ENCODE measurements around the gene SHOC2. TPM values are rescaled to one million over a fixed set of nuclear protein-coding genes. Genes with fewer than 3 reads are reported as not detected.

Gene SHOC2
- total RNA-seq, 2 experiments from 2014 or later = 34.2 to 35.4 TPM

DNA sequence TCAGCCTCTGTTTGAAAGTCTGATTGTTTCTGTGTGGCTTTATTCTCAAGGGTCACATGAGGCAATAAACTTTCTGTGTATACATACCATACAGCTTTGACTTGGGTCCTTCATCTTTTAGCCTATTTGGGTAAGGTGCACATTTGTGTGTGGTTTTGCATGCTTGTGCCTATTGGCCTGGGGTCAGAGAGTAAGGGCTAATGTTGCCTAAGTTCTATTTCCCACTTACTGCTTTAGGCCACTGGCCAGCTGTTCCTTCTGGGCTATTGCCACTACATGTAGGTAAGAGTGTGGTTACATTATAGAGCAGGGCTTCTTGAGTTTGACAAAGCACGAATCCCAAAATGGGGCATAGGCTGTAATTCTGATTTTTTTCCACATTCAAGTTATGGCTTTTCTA, 22.2 kb upstream of the SHOC2 start:
- peak overlapping the region; percentile 10 for H3K27ac Mint-ChIP-seq
- H3K36me3 Mint-ChIP-seq (ENCODE audit: low read depth) = peaks cover 60% of the 10 kb centered on the region

GRCh38 chr10:110898391-110898790, 21.0 kb upstream of the SHOC2 start:
- H3K27ac Mint-ChIP-seq = peak overlapping the region; percentile 33
- no peaks in the 10 kb centered on the region for H3K27me3 Mint-ChIP-seq
- CTCF ChIA-PET = interaction anchor here (0.6 to 3.9 kb wide), 5 partner anchors 12 to 226 kb away, joined by 3 to 18 read pairs (median 3); no protein-coding TSS in a partner anchor
- peaks cover 71% of the 10 kb centered on the region for H3K4me1 Mint-ChIP-seq (ENCODE audit: low read depth)
- no peak overlapping the region for H3K4me3 Mint-ChIP-seq
- POLR2A ChIA-PET = interaction anchor here (0.7 to 1.3 kb wide), 4 partner anchors 11 to 41 kb away, joined by 3 to 4 read pairs (median 4); no protein-coding TSS in a partner anchor
- H3K9me3 Mint-ChIP-seq = no peaks in the 10 kb centered on the region
- DNase-seq (no peak), ATAC-seq (no peak)
- TF ChIP-seq, protein P1, sequence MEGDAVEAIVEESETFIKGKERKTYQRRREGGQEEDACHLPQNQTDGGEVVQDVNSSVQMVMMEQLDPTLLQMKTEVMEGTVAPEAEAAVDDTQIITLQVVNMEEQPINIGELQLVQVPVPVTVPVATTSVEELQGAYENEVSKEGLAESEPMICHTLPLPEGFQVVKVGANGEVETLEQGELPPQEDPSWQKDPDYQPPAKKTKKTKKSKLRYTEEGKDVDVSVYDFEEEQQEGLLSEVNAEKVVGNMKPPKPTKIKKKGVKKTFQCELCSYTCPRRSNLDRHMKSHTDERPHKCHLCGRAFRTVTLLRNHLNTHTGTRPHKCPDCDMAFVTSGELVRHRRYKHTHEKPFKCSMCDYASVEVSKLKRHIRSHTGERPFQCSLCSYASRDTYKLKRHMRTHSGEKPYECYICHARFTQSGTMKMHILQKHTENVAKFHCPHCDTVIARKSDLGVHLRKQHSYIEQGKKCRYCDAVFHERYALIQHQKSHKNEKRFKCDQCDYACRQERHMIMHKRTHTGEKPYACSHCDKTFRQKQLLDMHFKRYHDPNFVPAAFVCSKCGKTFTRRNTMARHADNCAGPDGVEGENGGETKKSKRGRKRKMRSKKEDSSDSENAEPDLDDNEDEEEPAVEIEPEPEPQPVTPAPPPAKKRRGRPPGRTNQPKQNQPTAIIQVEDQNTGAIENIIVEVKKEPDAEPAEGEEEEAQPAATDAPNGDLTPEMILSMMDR (IDR thresholded peaks at IDR 0.05) = no peak
- intact Hi-C loops (cut with micrococcal nuclease) = no loop called here
- H3K36me3 Mint-ChIP-seq (ENCODE audit: low read depth) = peaks cover 65% of the 10 kb centered on the region

More for the DNA sequence above, 22.2 kb upstream of the SHOC2 start:
- no peaks in the 10 kb centered on the region for H3K27me3 Mint-ChIP-seq
- CTCF ChIA-PET = interaction anchor here (0.9 to 8.9 kb wide), 8 partner anchors 22 to 225 kb away, joined by 3 to 71 read pairs (median 3); no protein-coding TSS in a partner anchor
- DNase-seq = no peak
- no peaks in the 10 kb centered on the region for H3K9me3 Mint-ChIP-seq
- no peak for ATAC-seq
- no peak overlapping the region for H3K4me3 Mint-ChIP-seq
- POLR2A ChIA-PET = interaction anchor here (0.7 to 1.2 kb wide), 4 partner anchors 9 to 149 kb away, joined by 3 to 4 read pairs (median 4); partner anchors contain the start of genes BBIP1 and SHOC2
- peaks cover 69% of the 10 kb centered on the region for H3K4me1 Mint-ChIP-seq (ENCODE audit: low read depth)
- intact Hi-C loops (cut with micrococcal nuclease) = no loop called here
- TF ChIP-seq, protein P1 (IDR thresholded peaks at IDR 0.05) = no peak

GRCh38 chr10:110900983-110901382, 18.4 kb upstream of the SHOC2 start:
- Mint-ChIP-seq H3K4me1 (ENCODE audit: low read depth) (peaks cover 61% of the 10 kb centered on the region), H3K27ac (peak overlapping the region; percentile 55), H3K27me3 (no peaks in the 10 kb centered on the region), H3K36me3 (ENCODE audit: low read depth) (peaks cover 61% of the 10 kb centered on the region), H3K4me3 (no peak overlapping the region), H3K9me3 (no peaks in the 10 kb centered on the region)
- TF ChIP-seq, protein P1 (IDR thresholded peaks at IDR 0.05) = no peak
- no peak for DNase-seq
- no peak for ATAC-seq
- CTCF ChIA-PET = interaction anchor here (0.9 to 3.5 kb wide), 7 partner anchors 11 to 160 kb away, joined by 3 to 18 read pairs (median 6); no protein-coding TSS in a partner anchor
- POLR2A ChIA-PET = interaction anchor here (0.7 to 3.5 kb wide), 6 partner anchors 9 to 160 kb away, joined by 3 to 25 read pairs (median 3); partner anchors contain the start of gene BBIP1
- intact Hi-C loops (cut with micrococcal nuclease) = loop anchor here (10.0 kb wide), 1 partner anchor 286 kb away; no protein-coding TSS in a partner anchor

DNA sequence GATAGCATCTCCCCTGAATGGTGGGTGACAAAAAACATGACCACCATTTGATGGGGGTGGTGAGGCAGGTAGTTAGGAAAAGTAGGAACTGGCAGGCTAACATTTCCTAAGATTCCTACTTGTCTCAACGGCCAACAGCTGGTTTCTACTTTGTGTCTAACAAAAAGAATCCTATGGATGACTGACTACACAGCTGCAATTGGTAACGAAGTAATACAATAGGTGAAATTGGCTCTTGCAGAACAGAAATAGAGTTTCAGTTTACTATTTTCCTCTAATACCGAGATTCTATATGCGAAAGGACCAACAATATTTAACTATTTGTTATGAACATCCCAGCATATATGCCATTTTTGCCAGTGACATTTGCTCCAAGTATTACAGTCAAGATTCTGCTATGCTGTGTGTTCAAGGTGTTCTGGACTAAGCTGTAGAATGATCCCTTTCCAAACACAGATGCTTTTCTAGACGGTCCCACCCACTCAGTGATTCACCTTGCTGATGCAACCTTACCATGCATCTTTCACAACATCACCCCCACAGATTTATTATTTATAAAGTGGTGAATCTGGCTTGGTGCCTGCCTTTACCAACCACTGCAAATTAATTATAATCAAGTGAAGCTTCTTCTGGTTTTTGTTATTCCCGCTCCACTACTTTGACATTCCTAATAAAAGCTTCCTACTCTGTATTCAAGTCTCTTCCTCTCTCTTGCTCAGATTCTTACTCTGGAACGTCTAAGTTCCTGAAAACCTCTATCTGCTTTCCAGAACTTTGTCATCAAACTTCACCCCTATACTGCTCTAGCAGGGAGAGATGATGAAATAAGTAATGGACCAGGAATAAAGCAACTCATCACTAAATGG, 17.2 kb upstream of the SHOC2 start:
- ChIA-PET CTCF (interaction anchor here (0.9 to 3.5 kb wide), 7 partner anchors 9 to 153 kb away, joined by 3 to 18 read pairs (median 6); no protein-coding TSS in a partner anchor), POLR2A (interaction anchor here (0.8 to 3.5 kb wide), 11 partner anchors 8 to 161 kb away, joined by 3 to 25 read pairs (median 3); partner anchors contain the start of gene BBIP1)
- peak; percentile 79 for DNase-seq
- Mint-ChIP-seq H3K27me3 (no peaks in the 10 kb centered on the region), H3K4me3 (peak overlapping the region; percentile 20), H3K4me1 (ENCODE audit: low read depth) (peaks cover 51% of the 10 kb centered on the region), H3K36me3 (ENCODE audit: low read depth) (peaks cover 60% of the 10 kb centered on the region), H3K27ac (peak overlapping the region; percentile 90), H3K9me3 (no peaks in the 10 kb centered on the region)
- ATAC-seq = peak; percentile 63
- intact Hi-C loops (cut with micrococcal nuclease) = loop anchor here (10.0 kb wide), 1 partner anchor 287 kb away; no protein-coding TSS in a partner anchor
- TF ChIP-seq, protein P1 (IDR thresholded peaks at IDR 0.05) = no peak
